ENCODE results near the gene NEDD4L.

The NEDD4L gene

GRCh38 chr18:58234359-58234741 lies 190.3 kb downstream of the NEDD4L start:
- no peak for DNase-seq (ENCODE audit: low read depth in 2 of 2)

GRCh38 chr18:58235001-58235436 lies 191.0 kb downstream of the NEDD4L start:
- no peak for DNase-seq (ENCODE audit: low read depth in 2 of 2)

- DNase-seq (ENCODE audit: low read depth in 2 of 2), result no peak
Measured at GRCh38 chr18:58239879-58240278, 195.9 kb downstream of the NEDD4L start.

- DNase-seq (ENCODE audit: low read depth in 2 of 2), result no peak
Measured at GRCh38 chr18:58241026-58241679, 197.1 kb downstream of the NEDD4L start.

GRCh38 chr18:58241877-58242276 lies 197.9 kb downstream of the NEDD4L start:
- no peak for DNase-seq (ENCODE audit: low read depth in 2 of 2)

- no peak for DNase-seq (ENCODE audit: low read depth in 2 of 2)
Measured at GRCh38 chr18:58242435-58242834, 198.4 kb downstream of the NEDD4L start.

GRCh38 chr18:58242968-58243367 lies 198.9 kb downstream of the NEDD4L start:
- DNase-seq (ENCODE audit: low read depth in 2 of 2), result no peak

GRCh38 chr18:58243401-58243800 lies 199.4 kb downstream of the NEDD4L start:
- no peak for DNase-seq (ENCODE audit: low read depth in 2 of 2)

GRCh38 chr18:58247363-58247834 lies 203.4 kb downstream of the NEDD4L start:
- no peak for DNase-seq (ENCODE audit: low read depth in 2 of 2)

- DNase-seq (ENCODE audit: low read depth in 2 of 2), result no peak
Measured at GRCh38 chr18:58249712-58250111, 205.7 kb downstream of the NEDD4L start.

- no peak for DNase-seq (ENCODE audit: low read depth in 2 of 2)
Measured at GRCh38 chr18:58251416-58251815, 207.4 kb downstream of the NEDD4L start.

GRCh38 chr18:58252166-58252565 lies 208.1 kb downstream of the NEDD4L start:
- DNase-seq (ENCODE audit: low read depth in 2 of 2), result no peak

GRCh38 chr18:58253318-58253717 lies 209.3 kb downstream of the NEDD4L start:
- no peak for DNase-seq (ENCODE audit: low read depth in 2 of 2)

- no peak for DNase-seq (ENCODE audit: low read depth in 2 of 2)
Measured at GRCh38 chr18:58253871-58254270, 209.8 kb downstream of the NEDD4L start.

- DNase-seq (ENCODE audit: low read depth in 2 of 2), result no peak
Measured at GRCh38 chr18:58254873-58255511, 211.0 kb downstream of the NEDD4L start.

GRCh38 chr18:58255701-58256311 lies 211.8 kb downstream of the NEDD4L start:
- no peak for DNase-seq (ENCODE audit: low read depth in 2 of 2)

GRCh38 chr18:58256316-58257080 lies 212.5 kb downstream of the NEDD4L start:
- DNase-seq (ENCODE audit: low read depth in 2 of 2), result no peak

GRCh38 chr18:58257461-58257860 lies 213.4 kb downstream of the NEDD4L start:
- no peak for DNase-seq (ENCODE audit: low read depth in 2 of 2)

- no peak for DNase-seq (ENCODE audit: low read depth in 2 of 2)
Measured at GRCh38 chr18:58258692-58259342, 214.8 kb downstream of the NEDD4L start.

- DNase-seq (ENCODE audit: low read depth in 2 of 2), result no peak
Measured at GRCh38 chr18:58263055-58263957, 219.3 kb downstream of the NEDD4L start.

- no peak for DNase-seq (ENCODE audit: low read depth in 2 of 2)
Measured at GRCh38 chr18:58264075-58264474, 220.0 kb downstream of the NEDD4L start.

All from stimulated activated CD4-positive, alpha-beta T cell treated with anti-CD3 and anti-CD28 coated beads, Interleukin-1b, Interleukin-23, amount 100 ng/mL, for 1 hour (primary cell).